Activated effector memory CD4-positive, alpha-beta T cell treated with anti-CD3 and anti-CD28 coated beads, Interleukin-2, amount 50 U/mL, for 16 hours (primary cell): ENCODE results near the gene ATXN7L1.

Experiments used
- DNase-seq: peaks from one replicate; pipeline ENCODE4 v3.0.0-alpha.2; 2020

ATXN7L1 gene

DNA sequence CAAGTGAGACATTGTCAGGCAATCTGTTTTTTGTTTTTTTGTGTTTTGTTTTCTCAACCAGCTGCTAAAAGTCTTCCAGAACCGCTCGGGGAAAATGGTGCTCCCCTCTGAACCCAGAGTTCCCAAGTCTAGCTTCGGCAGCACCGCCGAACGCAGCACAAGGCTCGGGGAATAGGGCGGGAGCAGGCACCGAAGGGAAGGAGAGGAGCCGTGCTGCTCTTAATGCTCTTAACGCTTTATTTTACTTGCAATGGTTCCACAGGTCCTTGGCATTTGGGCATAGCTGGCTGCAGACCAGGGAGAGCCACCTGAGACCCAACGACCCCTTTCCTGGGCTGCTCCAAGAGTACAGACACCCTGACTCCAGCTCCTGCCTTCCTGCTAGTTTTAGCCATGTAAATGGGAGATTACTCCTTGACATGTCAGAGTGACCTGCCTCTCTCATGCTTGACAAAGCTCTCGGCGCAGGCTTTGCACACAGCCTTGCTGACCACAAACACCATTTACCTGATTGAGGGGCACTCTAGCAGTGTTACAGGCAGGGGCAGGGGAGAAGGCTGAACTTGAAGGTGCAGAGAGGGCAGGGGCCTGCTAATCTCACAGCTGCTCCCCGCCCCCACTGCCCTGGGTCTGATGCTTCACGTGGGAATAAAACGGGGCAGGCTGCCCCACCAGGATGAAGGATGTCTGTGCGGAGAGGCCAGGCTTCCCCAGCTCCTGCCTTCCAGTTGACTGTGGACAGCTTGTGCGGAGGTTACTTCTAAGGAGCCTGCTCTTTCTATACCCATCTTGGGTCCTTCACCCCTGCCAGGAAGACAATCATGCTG is 236.5 kb downstream of the ATXN7L1 start:
- DNase-seq = no peak

- DNase-seq = no peak
These were observed 237.4 kb downstream of the ATXN7L1 start for GRCh38 chr7:105638902-105639495.

DNA sequence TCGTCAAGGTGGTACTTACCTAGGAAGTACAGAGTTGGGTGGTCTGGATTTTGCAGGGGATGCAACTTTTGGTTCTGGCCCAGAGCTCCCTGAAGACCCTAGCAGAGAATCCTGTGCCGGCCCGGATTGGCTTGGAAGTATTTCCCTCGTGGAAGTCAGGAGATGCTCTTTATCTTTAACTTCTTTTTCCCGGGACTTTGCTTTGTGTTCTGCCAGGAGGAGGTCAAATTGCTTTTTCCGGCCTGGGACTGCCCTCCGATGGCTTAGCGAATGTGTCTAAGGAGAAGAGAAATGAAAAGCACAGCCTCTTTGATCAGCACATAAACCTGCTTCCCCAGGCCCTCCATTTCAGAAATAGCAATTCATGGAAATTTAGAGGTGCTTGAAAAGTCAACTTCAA is 238.1 kb downstream of the ATXN7L1 start:
- no peak for DNase-seq

- no peak for DNase-seq
These were observed 238.6 kb downstream of the ATXN7L1 start for GRCh38 chr7:105637755-105638154.

- no peak for DNase-seq
These were observed 239.4 kb downstream of the ATXN7L1 start for GRCh38 chr7:105636982-105637381.

DNA sequence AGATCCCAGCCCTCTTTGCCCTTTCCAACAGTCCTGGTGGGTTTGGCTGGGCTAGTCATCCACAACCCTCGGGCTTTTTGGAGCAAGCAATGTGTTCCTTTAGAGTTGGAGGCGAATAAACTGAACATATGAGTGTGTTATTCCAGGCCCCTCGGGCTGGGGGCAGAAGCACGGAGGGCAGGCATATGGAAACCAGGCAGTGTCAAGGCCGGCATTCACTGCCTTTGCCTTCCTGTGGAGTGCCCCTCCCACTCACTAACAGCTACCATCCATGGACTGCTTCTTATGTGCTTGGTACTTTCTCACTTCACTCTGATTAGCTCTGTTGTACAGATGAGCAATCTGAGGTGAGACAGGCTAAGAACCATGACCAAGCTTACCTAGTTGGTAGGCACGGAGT is 241.2 kb downstream of the ATXN7L1 start:
- no peak for DNase-seq

GRCh38 chr7:105625986-105626385 is 250.4 kb downstream of the ATXN7L1 start:
- no peak for DNase-seq

DNA sequence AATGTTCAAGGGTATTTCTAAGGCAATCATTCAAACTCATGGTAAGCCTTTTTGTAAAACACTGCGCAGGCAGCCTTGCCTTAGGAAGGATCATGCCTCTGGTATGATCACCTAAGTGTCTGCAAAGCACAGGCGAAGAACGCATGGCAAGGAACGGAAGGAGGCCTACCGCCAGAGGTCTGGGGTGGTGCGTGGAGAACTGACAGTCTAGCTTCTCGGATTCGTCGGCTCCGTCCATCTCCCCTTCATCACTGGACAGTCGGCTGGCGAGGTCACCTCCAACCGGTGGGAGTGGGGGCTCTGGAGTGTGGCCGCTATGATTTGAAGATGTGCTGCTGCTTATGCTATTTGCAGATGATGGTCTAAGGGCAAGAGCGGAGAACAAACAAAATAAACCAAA is 252.5 kb downstream of the ATXN7L1 start:
- no peak for DNase-seq

- no peak for DNase-seq
These were observed 253.0 kb downstream of the ATXN7L1 start for GRCh38 chr7:105623378-105623777.

GRCh38 chr7:105622106-105622731 is 254.2 kb downstream of the ATXN7L1 start:
- no peak for DNase-seq

GRCh38 chr7:105621617-105622016 is 254.8 kb downstream of the ATXN7L1 start:
- DNase-seq = no peak

- no peak for DNase-seq
These were observed 255.2 kb downstream of the ATXN7L1 start for GRCh38 chr7:105621176-105621575.

DNA sequence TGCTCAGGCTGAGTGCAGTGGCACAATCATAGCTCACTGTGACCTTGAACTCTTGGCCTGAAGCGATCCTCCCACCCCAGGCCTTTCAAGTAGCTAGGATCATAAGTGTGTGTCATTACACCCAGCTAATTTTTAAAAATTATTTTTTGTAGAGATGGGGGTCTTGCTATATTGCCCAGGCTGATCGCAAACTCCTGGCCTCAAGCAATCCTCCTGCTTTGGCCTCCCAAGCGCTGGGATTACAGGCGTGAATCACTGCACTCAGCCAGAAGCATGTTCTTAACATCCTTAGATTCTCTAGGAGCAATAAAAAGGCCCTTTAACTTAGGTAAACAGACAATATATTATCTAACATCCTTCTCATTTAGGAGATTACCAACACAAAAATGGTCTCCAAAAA is 256.8 kb downstream of the ATXN7L1 start:
- no peak for DNase-seq

GRCh38 chr7:105618016-105618296 is 258.4 kb downstream of the ATXN7L1 start:
- no peak for DNase-seq

- DNase-seq = no peak
These were observed 259.0 kb downstream of the ATXN7L1 start for GRCh38 chr7:105617280-105618015.

GRCh38 chr7:105614341-105614840 is 262.0 kb downstream of the ATXN7L1 start:
- no peak for DNase-seq

GRCh38 chr7:105613611-105614330 is 262.6 kb downstream of the ATXN7L1 start:
- DNase-seq = no peak

DNA sequence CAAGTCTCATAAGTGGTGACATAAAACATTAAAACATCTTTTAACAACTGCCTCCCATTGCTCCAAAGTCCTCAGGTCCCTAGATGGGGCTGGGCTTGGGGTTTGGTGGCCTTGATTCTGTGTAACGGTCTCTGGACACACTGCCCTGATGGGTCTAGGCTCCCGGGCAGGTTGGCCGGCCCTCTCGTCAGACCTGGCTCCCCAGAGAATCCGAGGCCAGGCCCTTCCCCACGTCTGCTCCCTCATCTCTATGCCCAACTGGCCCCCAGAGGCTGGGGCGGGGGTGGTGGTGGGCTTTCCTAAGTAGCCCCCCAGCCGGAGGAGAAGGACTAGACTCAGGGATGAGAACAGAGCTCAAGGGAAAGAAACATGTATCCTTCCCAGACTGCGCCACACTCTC is 263.6 kb downstream of the ATXN7L1 start:
- no peak for DNase-seq

- no peak for DNase-seq
These were observed 264.3 kb downstream of the ATXN7L1 start for GRCh38 chr7:105611856-105612775.

- no peak for DNase-seq
These were observed 266.1 kb downstream of the ATXN7L1 start for GRCh38 chr7:105610165-105610930.
